Dermis blood vessel endothelial cell (primary cell): ENCODE measurements around the gene XXYLT1. TPM values are rescaled to one million over a fixed set of nuclear protein-coding genes. Genes with fewer than 3 reads are reported as not detected.
"Not testable (repeated sequence)": the region's sequence is repeated elsewhere in the genome, so short reads cannot be mapped to it uniquely, and the experiment has no call there.

Experiments
- DNase-seq: peaks from one replicate; pipeline ENCODE4 v3.0.0; 2010
- total RNA-seq: library from RNA; depleted of rRNA; stranded (reverse); fragments of >200 nt; gene quantifications from 2 replicates; pipeline ENCODE4 v1.2.3, GENCODE V29; 2014

Gene XXYLT1
- total RNA-seq, 1 donor from 2014 or later, result 35.7 TPM

DNA sequence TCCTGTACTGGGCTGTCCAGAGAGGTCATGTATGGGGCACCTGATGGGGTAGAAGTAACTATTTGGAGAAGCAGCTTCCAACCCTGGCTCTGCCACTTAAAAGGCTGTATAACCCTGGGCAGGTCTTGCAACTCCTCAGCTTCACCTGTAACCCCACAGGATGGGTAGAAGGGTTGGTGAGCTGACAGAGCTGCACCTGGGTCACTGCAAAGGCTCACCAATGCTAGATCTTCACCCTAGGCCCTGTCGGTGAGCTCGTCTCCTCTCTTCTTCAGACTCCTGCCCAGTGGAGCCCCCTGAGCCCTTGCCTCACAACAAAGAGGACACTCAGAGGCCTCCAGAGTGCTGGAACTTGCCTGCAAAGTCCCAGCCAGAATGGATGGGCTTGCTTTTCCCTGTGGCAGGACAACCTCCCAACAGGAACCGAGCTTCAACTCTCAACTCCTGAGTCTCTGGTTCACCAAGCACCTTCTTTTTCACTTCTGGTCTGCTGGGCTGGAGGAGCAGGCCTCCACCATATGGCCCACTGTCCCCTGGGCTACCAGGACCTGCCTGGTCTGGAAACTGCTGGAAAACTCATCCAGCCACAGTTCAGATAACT, 45.9 kb downstream of the XXYLT1 start:
- no peak for DNase-seq

DNA sequence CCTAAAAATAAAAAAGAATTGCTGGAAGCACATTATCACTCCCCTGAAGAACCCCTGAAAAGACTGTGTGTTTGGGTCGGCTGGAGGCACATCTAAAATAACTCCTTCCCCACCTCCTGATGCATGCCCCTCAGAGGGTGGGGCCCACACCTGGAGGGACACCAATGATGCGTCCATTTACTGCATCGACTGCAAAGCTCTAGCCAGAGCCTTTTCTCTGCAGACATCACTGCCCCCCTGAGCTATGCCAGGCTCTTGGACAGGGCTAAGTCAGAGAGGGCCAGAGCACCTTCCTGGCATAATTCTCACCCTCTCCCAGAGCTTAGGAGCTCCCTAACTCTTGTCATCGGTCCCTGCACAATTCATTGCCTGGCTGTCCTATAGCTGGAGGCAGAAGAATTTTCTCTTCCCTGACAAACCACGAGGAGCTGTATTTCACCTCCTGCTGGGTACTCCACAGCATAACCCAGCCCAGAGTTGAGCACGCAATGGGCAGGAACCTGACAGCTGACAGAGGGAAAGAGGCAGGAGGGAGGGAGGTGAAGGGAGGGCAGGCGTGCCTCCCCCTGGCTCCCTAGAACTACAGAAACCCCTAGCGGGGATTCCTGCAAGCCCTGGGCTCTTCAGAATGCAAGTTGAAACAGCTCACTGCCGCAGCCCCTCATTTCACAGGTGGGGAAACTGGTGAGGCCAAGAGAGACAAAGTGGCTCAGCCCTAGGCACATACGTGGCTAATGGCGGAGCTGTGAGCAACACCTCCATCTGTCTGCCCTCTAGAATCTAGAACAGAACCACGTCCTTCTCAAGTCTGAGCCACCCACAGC, 46.6 kb downstream of the XXYLT1 start:
- DNase-seq, result no peak

DNA sequence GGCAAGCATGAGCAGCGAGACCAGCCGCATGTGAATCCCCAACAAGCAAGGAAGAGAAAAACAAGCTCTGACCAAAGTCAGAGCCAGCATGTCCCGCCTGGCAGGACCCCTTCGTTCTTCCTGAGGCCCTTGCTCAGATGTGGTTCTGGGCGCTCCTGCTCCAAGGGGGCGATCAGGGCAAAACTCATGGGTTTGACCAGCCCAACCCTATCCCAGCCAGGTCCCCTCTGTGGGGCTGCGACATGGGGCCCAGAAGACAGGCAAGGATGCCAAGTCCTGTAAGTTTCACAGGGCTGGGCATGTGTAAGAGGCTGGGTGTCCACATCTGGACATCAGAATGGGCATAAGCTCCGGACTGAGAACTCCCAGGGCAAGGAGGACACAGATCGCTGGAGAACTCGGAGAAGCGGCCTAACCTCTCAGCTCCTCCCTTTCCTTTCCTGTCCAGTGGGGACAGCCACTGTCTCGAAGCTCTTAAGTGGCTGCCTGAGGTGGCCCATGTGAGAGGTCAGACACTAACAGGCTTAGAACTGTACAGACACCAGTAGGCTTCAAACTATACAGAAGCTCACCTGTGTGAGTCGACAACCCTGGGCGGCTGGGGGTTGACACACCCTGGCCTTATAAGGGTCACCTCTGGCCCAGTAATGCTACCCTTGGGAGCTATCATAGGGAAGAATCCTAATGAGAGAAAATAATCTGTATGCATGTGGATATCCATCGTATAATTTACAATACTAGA, 48.9 kb downstream of the XXYLT1 start:
- DNase-seq, result no peak

DNA sequence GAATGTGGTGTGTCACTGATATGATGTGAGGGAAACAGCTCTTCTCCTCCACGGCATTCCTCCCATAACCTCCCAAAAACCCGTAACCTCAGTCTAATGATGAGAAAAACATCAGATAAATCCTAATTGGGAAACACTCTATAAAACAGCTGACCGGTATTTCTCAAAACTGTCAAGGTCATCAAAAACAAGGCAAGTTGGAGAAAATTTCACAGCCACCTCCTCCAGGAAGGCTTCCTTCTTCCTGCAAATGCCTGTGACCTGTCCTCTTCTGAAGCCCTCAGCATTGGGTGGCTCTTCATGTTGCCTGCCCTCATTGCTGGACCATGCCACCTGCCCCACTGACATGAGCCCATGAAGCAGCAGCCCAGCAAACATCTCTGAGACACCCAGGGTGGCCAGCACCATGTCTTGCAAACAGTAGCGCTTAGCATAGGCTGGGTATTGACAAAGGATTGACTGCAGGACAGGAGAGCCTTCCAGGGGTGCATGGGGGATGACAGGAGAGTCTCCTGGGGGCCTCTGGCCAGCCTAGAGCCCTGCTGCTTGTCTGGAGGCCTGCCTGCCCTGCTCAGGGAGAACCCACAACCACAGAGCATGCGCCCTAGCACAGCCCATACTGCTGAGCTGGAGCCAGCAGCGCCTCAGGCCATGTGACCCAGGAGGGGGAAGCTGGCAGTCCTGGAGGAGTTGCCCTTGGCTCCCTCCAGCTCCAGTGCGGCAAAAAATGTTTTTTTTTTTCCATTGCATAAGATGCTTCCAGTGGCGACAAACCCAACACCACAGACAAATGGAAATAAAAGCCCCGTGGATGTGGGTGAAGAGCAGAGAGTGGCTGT, 49.7 kb downstream of the XXYLT1 start:
- no peak for DNase-seq

DNA sequence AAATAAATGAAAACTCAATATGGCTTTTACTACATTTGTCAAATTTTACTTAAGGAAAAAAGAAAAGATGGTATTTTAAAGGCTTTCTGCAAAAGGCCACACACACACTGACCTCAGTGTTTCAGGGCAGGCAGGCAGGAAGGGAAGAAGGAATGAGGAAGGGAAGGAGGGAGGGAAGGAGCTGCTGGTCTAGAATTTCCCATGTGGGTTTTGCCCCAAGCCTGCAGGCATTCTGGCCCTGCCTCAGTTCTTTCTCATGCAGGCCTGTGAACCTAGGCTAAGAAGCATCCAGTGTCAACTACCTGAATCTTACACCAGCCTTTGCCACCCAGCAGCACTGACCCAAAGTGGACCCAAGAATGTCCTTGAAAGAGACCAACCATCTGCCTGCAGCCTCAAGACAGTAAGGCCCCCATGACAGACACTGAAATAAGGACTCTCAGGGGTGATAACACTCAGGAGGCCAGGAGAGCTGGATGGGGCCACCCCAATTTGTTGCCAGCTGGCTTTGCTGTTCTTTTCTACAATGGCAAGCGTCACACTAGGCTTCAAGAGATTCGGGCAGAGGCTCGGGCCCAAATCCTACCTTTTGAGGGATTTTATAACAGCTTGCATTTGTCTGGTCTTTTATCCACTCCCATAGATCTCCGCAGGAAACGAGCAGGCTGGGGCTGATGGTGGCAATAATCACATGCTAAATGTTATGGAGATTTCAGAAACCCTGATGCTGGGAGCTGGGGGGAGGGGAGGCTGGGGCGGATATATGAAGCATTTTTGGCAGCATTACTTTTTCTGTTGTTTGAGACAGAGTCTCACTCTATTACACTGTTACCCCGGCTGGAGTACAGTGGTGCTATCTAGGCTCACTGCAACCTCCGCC, 51.4 kb downstream of the XXYLT1 start:
- DNase-seq, result no peak

DNA sequence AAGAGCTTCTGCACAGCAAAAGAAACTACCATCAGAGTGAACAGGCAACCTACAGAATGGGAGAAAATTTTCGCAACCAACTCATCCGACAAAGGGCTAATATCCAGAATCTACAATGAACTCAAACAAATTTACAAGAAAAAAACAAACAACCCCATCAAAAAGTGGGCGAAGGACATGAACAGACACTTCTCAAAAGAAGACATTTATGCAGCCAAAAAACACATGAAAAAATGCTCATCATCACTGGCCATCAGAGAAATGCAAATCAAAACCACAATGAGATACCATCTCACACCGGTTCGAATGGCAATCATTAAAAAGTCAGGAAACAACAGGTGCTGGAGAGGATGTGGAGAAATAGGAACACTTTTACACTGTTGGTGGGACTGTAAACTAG, 52.6 kb downstream of the XXYLT1 start:
- not testable (repeated sequence) for DNase-seq

DNA sequence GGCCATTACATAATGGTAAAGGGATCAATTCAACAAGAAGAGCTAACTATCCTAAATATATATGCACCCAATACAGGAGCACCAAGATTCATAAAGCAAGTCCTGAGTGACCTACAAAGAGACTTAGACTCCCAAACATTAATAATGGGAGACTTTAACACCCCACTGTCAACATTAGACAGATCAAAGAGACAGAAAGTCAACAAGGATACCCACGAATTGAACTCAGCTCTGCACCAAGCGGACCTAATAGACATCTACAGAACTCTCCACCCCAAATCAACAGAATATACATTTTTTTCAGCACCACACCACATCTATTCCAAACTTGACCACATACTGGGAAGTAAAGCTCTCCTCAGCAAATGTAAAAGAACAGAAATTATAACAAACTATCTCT, 55.4 kb downstream of the XXYLT1 start:
- DNase-seq, result not testable (repeated sequence)

DNA sequence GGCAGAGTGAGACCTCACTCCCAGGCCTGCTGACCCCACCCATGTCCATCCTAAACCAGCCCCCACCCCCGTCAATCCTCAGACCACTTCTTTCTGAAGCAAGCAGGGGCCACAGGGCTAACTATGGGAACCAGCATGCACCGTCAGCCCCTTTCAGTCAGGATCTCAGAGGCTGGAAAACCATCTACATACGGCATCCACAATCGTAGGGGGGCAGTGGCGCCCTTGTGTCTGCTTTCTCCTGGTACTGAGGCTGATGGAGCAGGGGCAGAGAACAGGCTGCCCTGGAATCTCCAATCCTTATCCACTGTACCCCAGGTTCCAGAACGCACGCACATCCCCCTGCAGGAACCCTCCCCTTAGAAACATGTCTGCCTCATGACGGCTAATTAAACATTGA, 56.6 kb downstream of the XXYLT1 start:
- no peak for DNase-seq

DNA sequence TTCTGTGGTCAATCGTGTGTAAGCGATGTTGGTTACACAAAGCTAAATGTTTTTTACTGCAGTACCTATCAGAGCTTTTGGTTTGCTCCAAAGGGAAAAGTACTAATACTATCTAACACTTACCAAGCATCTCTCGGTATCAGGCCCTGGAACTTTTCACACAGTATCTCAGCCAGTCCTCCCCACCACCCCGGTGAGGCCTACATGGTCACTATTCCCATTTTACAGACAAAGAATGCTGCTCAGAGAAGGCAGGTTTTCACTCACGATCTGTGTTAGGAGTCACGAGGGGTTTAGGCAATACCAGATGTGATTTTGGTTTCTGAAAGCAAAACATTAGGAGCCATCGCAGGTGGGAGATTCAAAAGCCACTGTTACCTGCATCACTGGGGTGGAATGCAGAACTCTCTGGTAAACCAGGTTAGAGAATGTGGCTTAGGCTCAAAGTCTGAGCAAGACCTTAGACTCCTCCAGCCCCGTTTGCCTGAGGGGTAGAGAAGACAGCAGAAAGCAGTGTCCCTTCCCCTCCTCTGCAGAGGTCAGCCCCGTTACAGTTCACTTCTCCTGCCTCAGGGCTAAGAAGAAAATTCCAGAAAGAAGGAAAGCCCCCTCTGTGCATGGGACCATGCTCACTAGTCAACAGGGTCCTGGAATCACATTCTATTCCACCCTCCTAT, 57.2 kb downstream of the XXYLT1 start:
- no peak for DNase-seq

DNA sequence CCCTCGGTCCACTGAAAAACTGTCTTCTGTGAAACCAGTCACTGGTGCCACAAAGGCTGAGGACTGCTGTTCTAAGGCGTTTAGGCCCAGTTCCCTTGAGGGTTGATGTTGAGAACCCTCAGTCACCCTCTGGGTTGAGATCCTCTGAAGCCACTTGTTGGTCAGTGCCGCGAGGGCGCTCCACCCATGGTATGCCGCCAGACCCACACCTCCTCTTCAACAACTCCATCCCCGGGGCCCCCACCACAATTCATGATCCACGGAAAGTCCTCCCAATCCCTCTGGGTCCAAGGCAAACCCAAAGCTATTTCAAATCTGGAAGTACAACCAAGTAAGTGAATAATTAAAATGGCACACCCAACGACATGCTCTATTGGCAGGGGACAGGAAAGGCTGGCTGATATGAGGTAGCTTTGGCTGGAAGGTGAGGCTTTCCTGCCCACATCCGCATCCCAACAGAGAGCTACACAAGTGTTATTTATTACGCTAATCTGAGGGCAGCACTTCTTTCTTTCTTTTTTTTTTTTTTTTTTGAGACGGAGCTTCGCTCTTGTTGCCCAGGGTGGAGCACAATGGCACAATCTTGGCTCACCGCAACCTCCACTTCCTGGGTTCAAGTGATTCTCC, 58.1 kb downstream of the XXYLT1 start:
- no peak for DNase-seq

DNA sequence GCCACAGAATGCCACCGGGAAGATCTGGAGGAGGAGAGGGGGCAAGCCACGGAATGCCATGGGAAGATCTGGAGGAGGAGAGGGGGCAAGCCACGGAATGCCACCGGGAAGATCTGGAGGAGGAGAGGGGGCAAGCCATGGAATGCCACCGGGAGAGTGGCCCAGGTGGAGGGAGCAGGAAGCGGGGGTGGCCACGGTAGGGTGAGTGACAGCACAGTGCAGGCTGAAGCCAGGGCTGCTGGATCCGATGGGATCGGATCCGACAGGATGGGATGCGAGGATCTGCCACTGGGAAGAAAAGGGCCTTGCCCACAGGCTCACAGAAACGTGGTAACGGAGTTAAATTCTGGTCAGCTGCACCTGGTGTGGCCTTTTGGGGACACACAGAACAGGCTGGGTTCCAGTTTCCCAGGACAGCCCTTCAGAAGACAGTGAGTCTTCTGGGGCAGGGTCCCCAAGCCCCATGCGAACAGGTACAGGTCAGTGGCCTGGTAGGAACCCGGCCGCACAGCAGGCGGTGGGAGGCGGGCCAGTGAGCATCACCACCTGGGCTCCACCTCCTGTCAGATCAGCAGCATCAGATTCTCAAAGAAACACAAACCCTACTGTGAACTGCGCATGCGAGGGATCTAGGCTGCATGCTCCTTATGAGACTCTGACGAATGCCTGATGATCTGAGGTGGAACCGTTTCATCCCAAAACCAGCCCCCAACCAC, 58.8 kb downstream of the XXYLT1 start:
- no peak for DNase-seq

DNA sequence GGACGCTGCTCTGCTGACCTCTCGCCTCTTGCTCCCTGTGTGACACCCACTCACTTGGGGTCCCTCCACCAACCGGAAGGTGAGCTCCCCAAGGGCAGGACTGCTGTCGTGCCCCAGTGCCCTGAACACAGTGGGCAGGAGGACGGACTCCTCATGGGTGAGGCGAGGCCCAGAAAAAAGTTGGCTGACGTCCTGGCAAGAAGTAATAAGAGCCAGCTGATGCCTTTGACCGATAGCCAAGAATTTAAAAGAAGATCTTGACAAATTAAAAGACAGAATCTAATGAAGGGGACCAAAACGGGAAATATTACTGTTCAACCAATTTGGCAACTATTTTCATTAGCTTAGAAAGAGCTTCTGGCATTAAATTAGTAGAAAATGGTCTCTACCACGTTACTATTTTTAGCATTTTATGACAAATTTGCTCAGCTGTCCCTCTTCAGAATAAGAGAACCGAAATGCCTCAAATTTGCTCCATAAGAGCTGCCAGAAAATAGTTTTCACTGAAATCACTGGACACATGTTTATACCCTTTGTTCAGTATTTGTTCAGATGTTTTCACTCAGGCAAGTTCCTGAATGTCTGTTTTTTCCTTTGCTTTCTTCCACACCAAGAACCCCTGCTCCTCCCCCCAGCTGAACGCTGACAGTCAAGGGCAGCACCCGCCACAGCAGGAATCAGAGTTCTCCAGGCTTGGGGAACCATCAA, 60.5 kb downstream of the XXYLT1 start:
- DNase-seq, result peak; percentile 80

DNA sequence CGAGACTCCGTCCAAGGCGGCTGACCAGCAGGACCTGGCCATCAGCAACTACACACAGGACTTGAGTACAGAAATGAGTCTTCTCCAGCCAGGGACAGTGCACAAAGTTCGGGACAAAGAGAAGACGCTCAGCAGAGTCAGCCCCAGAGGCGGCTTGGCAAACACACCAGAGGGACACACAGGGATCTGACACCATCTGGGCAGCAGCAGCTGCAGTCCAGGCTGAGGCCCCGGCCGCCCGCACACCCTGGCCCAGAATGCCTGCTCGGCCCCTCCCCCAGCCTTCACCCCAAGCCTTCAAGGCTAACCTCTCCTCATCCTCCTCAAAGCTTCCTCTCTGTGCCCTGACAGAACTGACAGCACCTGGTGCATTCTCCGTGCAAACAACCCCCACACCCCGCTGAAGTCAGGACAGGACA, 61.1 kb downstream of the XXYLT1 start:
- peak; percentile 51 for DNase-seq

DNA sequence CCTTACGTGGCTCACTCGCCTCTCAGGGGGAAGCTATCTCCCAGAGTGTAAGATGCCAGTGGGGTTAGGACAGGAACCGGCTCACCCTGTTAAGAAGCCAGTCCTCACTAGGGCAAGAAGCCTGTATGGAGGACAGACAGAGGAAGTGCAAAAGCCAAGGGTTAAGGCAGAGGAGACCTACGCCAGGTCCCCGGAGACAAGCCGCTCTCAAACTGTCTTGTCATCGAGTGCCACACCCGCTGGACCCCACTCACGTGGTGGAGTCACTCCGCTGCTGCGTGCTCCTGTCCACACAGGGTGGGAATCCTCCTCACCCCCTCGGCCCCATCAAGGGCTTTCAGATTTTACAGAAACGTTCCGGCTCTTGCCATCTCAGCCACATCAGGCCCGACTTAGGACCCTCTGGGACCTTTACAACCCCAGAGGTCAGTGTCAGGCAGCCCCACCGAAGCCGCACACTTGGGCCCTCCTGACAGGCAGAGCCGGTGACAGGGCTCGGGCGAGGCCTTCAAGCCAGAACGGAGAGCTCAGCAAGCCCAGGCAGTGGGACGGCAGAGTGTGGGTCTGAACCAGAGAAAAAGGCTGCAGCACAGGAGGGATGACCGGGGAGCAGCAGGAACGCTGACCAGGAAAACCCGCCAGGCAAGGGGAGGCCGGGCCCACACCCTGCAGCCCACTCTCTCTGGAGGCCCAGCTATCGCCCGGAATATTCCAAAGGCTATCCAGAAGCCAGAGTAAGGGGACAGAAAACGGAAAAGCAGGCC, 61.7 kb downstream of the XXYLT1 start:
- DNase-seq, result no peak

DNA sequence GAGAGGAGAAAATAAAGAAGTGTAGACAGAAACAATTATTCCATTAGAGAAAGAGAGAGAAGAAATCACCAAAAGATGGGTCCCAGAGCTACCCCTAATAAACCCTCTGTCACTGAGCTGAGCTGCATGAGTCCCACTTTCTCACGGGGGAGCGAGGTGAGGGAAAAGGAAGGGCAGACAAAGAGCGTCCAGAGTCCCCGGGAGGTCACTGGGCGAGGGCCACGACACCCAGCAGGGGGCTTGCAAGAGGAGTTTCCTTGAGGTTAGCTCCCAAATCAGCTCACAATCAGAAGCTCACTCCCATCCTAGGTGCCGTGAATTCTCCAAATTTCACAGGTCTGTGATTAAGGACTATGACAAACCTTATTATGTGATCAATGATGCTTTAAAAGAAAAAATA, 62.3 kb downstream of the XXYLT1 start:
- no peak for DNase-seq

DNA sequence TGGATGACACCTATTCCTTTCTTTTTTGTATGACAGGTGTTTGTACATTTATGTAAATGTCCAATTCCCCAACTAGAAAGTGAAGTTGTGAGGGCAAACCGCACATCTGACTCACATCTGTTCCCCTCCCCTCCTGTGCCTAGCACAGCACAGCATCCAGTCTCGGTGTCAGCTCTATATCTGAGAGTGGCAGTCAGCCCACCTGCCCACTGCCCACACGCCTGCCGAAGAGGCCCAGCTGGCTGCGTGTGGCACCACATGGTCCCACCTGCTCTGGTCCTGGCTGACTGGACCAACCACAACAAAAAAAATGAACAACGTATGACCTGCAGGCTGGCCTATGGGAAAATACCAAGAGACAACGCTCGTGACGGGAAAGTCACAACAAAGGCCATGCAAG, 62.8 kb downstream of the XXYLT1 start:
- DNase-seq, result no peak

DNA sequence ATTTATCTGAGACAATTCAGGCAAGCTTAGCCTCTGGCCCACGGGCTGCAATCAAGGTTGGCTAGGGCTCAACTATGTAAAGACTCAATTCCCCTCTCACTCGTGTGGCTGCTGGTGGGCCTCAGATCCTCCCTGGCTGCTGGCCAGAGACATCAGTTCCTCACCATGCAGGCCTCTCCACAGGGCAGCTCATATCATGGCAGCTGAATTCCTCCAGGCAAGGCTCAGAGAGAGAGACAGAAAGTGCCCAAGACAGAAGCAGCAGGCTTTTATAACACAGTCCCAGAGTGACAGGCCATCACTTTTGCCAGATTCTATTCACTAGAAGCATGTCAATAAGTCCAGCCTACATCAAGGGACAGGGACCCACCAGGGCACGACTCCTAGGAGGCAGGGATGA, 63.2 kb downstream of the XXYLT1 start:
- no peak for DNase-seq

DNA sequence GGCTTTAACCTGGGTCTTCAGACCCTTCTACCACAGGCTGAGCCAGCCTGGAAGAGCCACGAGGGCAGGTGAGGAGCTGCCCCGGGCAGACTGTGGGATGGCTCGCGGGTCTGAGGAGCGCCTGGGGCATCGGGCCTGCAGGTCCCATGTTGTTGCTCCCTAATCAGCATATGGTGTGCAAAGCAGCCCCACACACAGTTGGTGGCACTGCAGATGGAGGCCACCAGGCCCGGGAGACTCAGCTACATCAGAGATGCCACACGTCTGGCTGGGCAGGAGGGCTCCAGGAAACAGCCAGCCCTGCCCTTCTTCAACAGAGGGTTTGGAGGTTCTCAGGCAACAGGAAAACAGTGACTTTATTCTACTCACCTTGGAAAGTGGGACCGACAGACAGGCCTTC, 63.9 kb downstream of the XXYLT1 start:
- no peak for DNase-seq
